OCI-LY7 (cell line): Measurements from ENCODE around the gene SYNPO.

Experiments used
- CTCF ChIP-seq: fragments of 200-600 bp; sonication (generic); conservative IDR thresholded peaks from 2 replicates; pipeline ENCODE4 v1.5.1; 2014; ENCODE audit warnings: mild to moderate bottlenecking, antibody characterized with exemption, low read length, moderate library complexity, mixed read lengths
- EZH2phosphoT487 ChIP-seq: fragments of 200-600 bp; sonication (generic); IDR thresholded peaks from 2 replicates; pipeline ENCODE4 v1.6.1; 2018; ENCODE audit warnings: low read depth, borderline replicate concordance, mild to moderate bottlenecking, mixed run types, antibody characterized with exemption, low read length, moderate library complexity, mixed read lengths

- TF ChIP-seq CTCF (no peak), EZH2phosphoT487 (no peak)
These were observed 34.9 kb upstream of the SYNPO start for GRCh38 chr5:150605546-150605945.
